Panc1 (cell line): ENCODE measurements around the gene DAGLA. TPM values are rescaled to one million over a fixed set of nuclear protein-coding genes. Genes with fewer than 3 reads are reported as not detected.
"Not testable (repeated sequence)": the region's sequence is repeated elsewhere in the genome, so short reads cannot be mapped to it uniquely, and the experiment has no call there.

Source experiments
- ATAC-seq: fragments of 200-7000 bp; cut with Tn5 transposase; 2 replicates; pipeline ENCODE4 v1.9.1; 2020; ENCODE audit warnings: mild to moderate bottlenecking, moderate library complexity
- BruUV-seq: library from RNA; stranded (reverse); fragments of 400-500 nt; replicated peaks from 2 replicates; lab custom pipeline; 2021; lab: Mats Ljungman, UMichigan
- CTCF ChIA-PET: fragments of 300-600 bp; sonication (Branson Sonifier 250); formaldehyde crosslinking; loops from one replicate; lab custom pipeline; 2022; ENCODE audit warnings: antibody characterized with exemption; lab: Charles Lee
- POLR2A ChIA-PET: fragments of 300-600 bp; sonication (Branson Sonifier 250); formaldehyde crosslinking; loops from one replicate; lab custom pipeline; 2022; ENCODE audit warnings: antibody characterized with exemption; lab: Charles Lee
- DNase-seq: peaks from one replicate; pipeline ENCODE4 v3.0.0-alpha.2; 2010; ENCODE audit warnings: low read depth, low spot score
- H3K27ac ChIP-seq: 2 replicates; pipeline ENCODE4 v1.5.1; 2011; ENCODE audit warnings: mild to moderate bottlenecking, low read length, inconsistent platforms
- H3K27me3 ChIP-seq: fragments of 200-500 bp; sonication (Bioruptor generic); 2 replicates; pipeline ENCODE4 v1.6.0; 2014; ENCODE audit warnings: low read length, inconsistent platforms; ENCODE audit not compliant: control insufficient read depth, insufficient read depth
- H3K36me3 ChIP-seq: fragments of 200-500 bp; sonication (Bioruptor generic); 2 replicates; pipeline ENCODE4 v1.5.1; 2014; ENCODE audit warnings: inconsistent platforms, mild to moderate bottlenecking, low read length, moderate library complexity; ENCODE audit not compliant: control insufficient read depth, insufficient read depth
- H3K4me1 ChIP-seq: 2 replicates; pipeline ENCODE4 v1.5.1; 2011; ENCODE audit warnings: inconsistent platforms, mild to moderate bottlenecking, low read length, moderate library complexity; ENCODE audit not compliant: control insufficient read depth, insufficient read depth
- H3K4me3 ChIP-seq, 2 experiments: 2 replicates each; pipeline ENCODE4 v1.5.1; 2011 to 2012; ENCODE audit warnings: low read depth in 2 of 2, low read length in 2 of 2, mild to moderate bottlenecking in 2 of 2, inconsistent platforms in 1 of 2, moderate library complexity in 1 of 2
- H3K9me3 ChIP-seq: fragments of 200-500 bp; sonication (Bioruptor generic); 2 replicates; pipeline ENCODE4 v1.5.1; 2014; ENCODE audit warnings: low read depth, mild to moderate bottlenecking, inconsistent platforms, low read length, moderate library complexity; ENCODE audit not compliant: control insufficient read depth, insufficient read depth
- CTCF ChIP-seq: fragments of 450-650 bp; IDR thresholded peaks from 2 replicates; pipeline ENCODE4 v1.5.1; 2017; ENCODE audit warnings: mild to moderate bottlenecking
- POLR2AphosphoS5 ChIP-seq: IDR thresholded peaks from 2 replicates; pipeline ENCODE4 v1.6.1; 2012; ENCODE audit warnings: mild to moderate bottlenecking, low read depth, low read length, moderate library complexity
- REST ChIP-seq, 2 experiments: IDR thresholded peaks; 2 replicates each; pipeline ENCODE4 v1.6.1; 2011 to 2012; ENCODE audit warnings: low read depth in 2 of 2, control low read depth in 1 of 2, low read length in 1 of 2, mild to moderate bottlenecking in 1 of 2, moderate library complexity in 1 of 2; ENCODE audit not compliant: insufficient read depth in 1 of 2
- SIN3A ChIP-seq: IDR thresholded peaks from 2 replicates; pipeline ENCODE4 v1.6.1; 2012; ENCODE audit warnings: low read depth, mild to moderate bottlenecking, low read length, moderate library complexity, borderline replicate concordance; ENCODE audit not compliant: insufficient read depth
- TCF7L2 ChIP-seq: IDR thresholded peaks from 2 replicates; pipeline ENCODE4 v1.6.1; 2011; ENCODE audit warnings: mild to moderate bottlenecking, low read depth, low read length, inconsistent platforms
- in situ Hi-C: cut with HindIII; loops from 2 replicates; pipeline ENCODE4 v1.10.0; 2016; ENCODE audit warnings: low sequenced_read_pairs, low pct_unique_long_range_greater_than_20kb
- intact Hi-C: fragments of 100-400 bp; cut with micrococcal nuclease; formaldehyde crosslinking; loops from one replicate; pipeline ENCODE4 v1.10.0; 2022; ENCODE audit not compliant: unreplicated experiment
- total RNA-seq: library from RNA; stranded (reverse); gene quantifications from one replicate; pipeline ENCODE4 v1.2.1, GENCODE V29; 2021; ENCODE audit not compliant: unreplicated experiment

DAGLA gene
- total RNA-seq, 1 experiment from 2014 or later, result 6.4 TPM

GRCh38 chr11:61670626-61671025 is 9.6 kb upstream of the DAGLA start:
- Histone ChIP-seq H3K4me1 (no peaks in the 10 kb centered on the region), H3K4me3 (no peak overlapping the region), H3K36me3 (no peaks in the 10 kb centered on the region), H3K27ac (no peak overlapping the region), H3K27me3 (0 out of 2 replicates have a peak, but pooled peaks cover 2% of the 10 kb centered on the region), H3K9me3 (no peaks in the 10 kb centered on the region)
- ChIA-PET CTCF (no interaction called here), POLR2A (interaction anchor here (0.6 kb wide), 1 partner anchor 13 kb away, joined by 3 read pairs; no protein-coding TSS in a partner anchor)
- intact Hi-C loops (no loop called here), in situ Hi-C loops (no loop called here)
- BruUV-seq, result no TSS peak
- no peak for DNase-seq
- TF ChIP-seq CTCF, result no peak
- TF ChIP-seq REST (IDR thresholded peaks at IDR 0.05; ENCODE audit: insufficient read depth in 1 of 2, low read depth in 2 of 2, low read length in 1 of 2), result no peak
- no peak for TF ChIP-seq POLR2AphosphoS5
- TF ChIP-seq SIN3A, result no peak
- no peak for TF ChIP-seq TCF7L2
- ATAC-seq, result no peak

- ChIA-PET CTCF (interaction anchor here (0.8 to 1.3 kb wide), 3 partner anchors 23 to 38 kb away, joined by 3 to 7 read pairs (median 3); no protein-coding TSS in a partner anchor), POLR2A (interaction anchor here (0.6 kb wide), 1 partner anchor 12 kb away, joined by 3 read pairs; no protein-coding TSS in a partner anchor)
- in situ Hi-C loops, result no loop called here
- ATAC-seq (peak; percentile 71; the same call in 1 of the 2 replicates), DNase-seq (no peak)
- intact Hi-C loops, result no loop called here
- H3K36me3 ChIP-seq, result no peaks in the 10 kb centered on the region
- no peaks in the 10 kb centered on the region for H3K9me3 ChIP-seq
- H3K27ac ChIP-seq, result no peak overlapping the region
- BruUV-seq, result no TSS peak
- no peaks in the 10 kb centered on the region for H3K4me1 ChIP-seq
- TF ChIP-seq POLR2AphosphoS5, result no peak
- no peak; the same call in 1 of the 2 replicates for TF ChIP-seq CTCF
- no peak for TF ChIP-seq REST (IDR thresholded peaks at IDR 0.05; ENCODE audit: insufficient read depth in 1 of 2, low read depth in 2 of 2, low read length in 1 of 2)
- TF ChIP-seq TCF7L2, result no peak
- TF ChIP-seq SIN3A, result no peak
- no peak overlapping the region for H3K4me3 ChIP-seq
- H3K27me3 ChIP-seq, result 0 out of 2 replicates have a peak, but pooled peaks cover 2% of the 10 kb centered on the region
Observed at GRCh38 chr11:61671527-61671926, 8.7 kb upstream of the DAGLA start.

- H3K9me3 ChIP-seq, POLR2A ChIA-PET, H3K27me3 ChIP-seq, CTCF ChIA-PET, H3K4me3 ChIP-seq, DNase-seq, ATAC-seq, in situ Hi-C loops, intact Hi-C loops, H3K4me1 ChIP-seq, BruUV-seq, H3K27ac ChIP-seq, H3K36me3 ChIP-seq: not testable (repeated sequence)
Observed at GRCh38 chr11:61673946-61674467, 6.2 kb upstream of the DAGLA start.
